GM23338 (cell line): ENCODE data around the gene TMEM204. TPM values are rescaled to one million over a fixed set of nuclear protein-coding genes. Genes with fewer than 3 reads are reported as not detected.
A peak's percentile ranks its signal among the peaks of the same experiment; 100 is the strongest.

Experiments used
- ATAC-seq: fragments of 200-7000 bp; cut with Tn5 transposase; 3 replicates; pipeline ENCODE4 v1.9.1; 2020
- DNase-seq: peaks from one replicate; pipeline ENCODE4 v3.0.0-alpha.2; 2015; ENCODE audit warnings: low spot score
- H2AFZ ChIP-seq: fragments of 200-600 bp; sonication (generic); 2 replicates; pipeline ENCODE4 v1.8.0; 2016; ENCODE audit warnings: antibody characterized with exemption, mild to moderate bottlenecking, moderate library complexity
- H3F3A ChIP-seq: fragments of 200-600 bp; sonication (generic); replicated peaks from 2 replicates; pipeline ENCODE4 v1.8.0; 2017; ENCODE audit warnings: antibody characterized with exemption, mixed run types, low read depth
- H3K27ac ChIP-seq: fragments of 200-600 bp; sonication (generic); 2 replicates; pipeline ENCODE4 v1.6.1; 2016; ENCODE audit warnings: low read depth
- H3K27me3 ChIP-seq: fragments of 200-600 bp; sonication (generic); 2 replicates; pipeline ENCODE4 v1.8.0; 2016; ENCODE audit warnings: mild to moderate bottlenecking, mixed run types, moderate library complexity; ENCODE audit not compliant: insufficient read depth
- H3K36me3 ChIP-seq: fragments of 200-600 bp; sonication (generic); 2 replicates; pipeline ENCODE4 v1.8.0; 2016; ENCODE audit warnings: mild to moderate bottlenecking; ENCODE audit not compliant: insufficient read depth
- H3K4me1 ChIP-seq: fragments of 200-600 bp; sonication (generic); 2 replicates; pipeline ENCODE4 v1.8.0; 2016; ENCODE audit warnings: mild to moderate bottlenecking, moderate library complexity; ENCODE audit not compliant: insufficient read depth
- H3K4me2 ChIP-seq: fragments of 200-600 bp; sonication (generic); 2 replicates; pipeline ENCODE4 v1.7.1; 2017; ENCODE audit warnings: mixed run types
- H3K4me3 ChIP-seq: fragments of 200-600 bp; sonication (generic); 2 replicates; pipeline ENCODE4 v1.6.1; 2016; ENCODE audit warnings: mixed run types
- H3K79me2 ChIP-seq: fragments of 200-600 bp; sonication (generic); replicated peaks from 2 replicates; pipeline ENCODE4 v1.8.0; 2017; ENCODE audit warnings: mild to moderate bottlenecking; ENCODE audit not compliant: insufficient read depth
- H3K9me2 ChIP-seq: fragments of 200-600 bp; sonication (generic); 2 replicates; pipeline ENCODE4 v1.8.0; 2017; ENCODE audit not compliant: insufficient read depth
- H4K20me1 ChIP-seq: fragments of 200-600 bp; sonication (generic); replicated peaks from 2 replicates; pipeline ENCODE4 v1.8.0; 2017; ENCODE audit warnings: mild to moderate bottlenecking; ENCODE audit not compliant: insufficient read depth
- H3K27ac Mint-ChIP-seq: 2 replicates; pipeline ENCODE4 v1.8.0; 2020; ENCODE audit warnings: inconsistent platforms, mild to moderate bottlenecking, moderate library complexity, mixed read lengths
- H3K27me3 Mint-ChIP-seq: 3 replicates; pipeline ENCODE4 v1.8.0; 2022; ENCODE audit warnings: low read depth, mild to moderate bottlenecking, moderate library complexity, mixed read lengths, inconsistent platforms; ENCODE audit not compliant: insufficient read depth, poor library complexity
- H3K36me3 Mint-ChIP-seq: 3 replicates; pipeline ENCODE4 v1.8.0; 2021; ENCODE audit warnings: low read depth, mild to moderate bottlenecking, inconsistent platforms, moderate library complexity, mixed read lengths
- H3K4me1 Mint-ChIP-seq: 3 replicates; pipeline ENCODE4 v1.8.0; 2020; ENCODE audit warnings: mild to moderate bottlenecking, inconsistent platforms, mixed read lengths
- H3K4me3 Mint-ChIP-seq: 3 replicates; pipeline ENCODE4 v1.8.0; 2021; ENCODE audit warnings: moderate library complexity, mild to moderate bottlenecking, inconsistent platforms, mixed read lengths
- H3K9me3 Mint-ChIP-seq: 3 replicates; pipeline ENCODE4 v1.8.0; 2020; ENCODE audit warnings: moderate library complexity, mild to moderate bottlenecking, inconsistent platforms, mixed read lengths
- CREB1 ChIP-seq: fragments of 250-450 bp; sonication (Bioruptor Pico); IDR thresholded peaks from 2 replicates; pipeline ENCODE4 v1.5.0; 2020; ENCODE audit warnings: low read depth, mild to moderate bottlenecking, moderate library complexity
- EZH2phosphoT487 ChIP-seq: fragments of 200-600 bp; sonication (generic); IDR thresholded peaks from one replicate; pipeline ENCODE4 v1.8.1; 2018; ENCODE audit warnings: antibody characterized with exemption; ENCODE audit not compliant: unreplicated experiment
- STAT1 ChIP-seq: IDR thresholded peaks from one replicate; pipeline ENCODE4 v1.6.1; 2016; ENCODE audit warnings: antibody characterized with exemption; ENCODE audit not compliant: unreplicated experiment
- ZNF331 ChIP-seq: fragments of 250-450 bp; sonication (Bioruptor Pico); IDR thresholded peaks from 2 replicates; pipeline ENCODE4 v1.5.0; 2020; ENCODE audit warnings: low read depth, mild to moderate bottlenecking, moderate library complexity
- polyA plus RNA-seq: library from polyadenylated mRNA; unstranded; fragments of >200 nt; fragmentation: Nextera tagmentation; extraction: Ambion mirVana; gene quantifications from 2 replicates; pipeline ENCODE4 v1.2.1, GENCODE V29; 2016
- total RNA-seq: library from RNA; depleted of rRNA; stranded (reverse); fragments of >200 nt; shearing (Covaris generic); gene quantifications from 2 replicates; pipeline ENCODE4 v1.2.3, GENCODE V29; 2014
- TF ChIP-seq, protein P1 (sequence below): fragments of 250-450 bp; sonication (Bioruptor Pico); IDR thresholded peaks from 2 replicates; pipeline ENCODE4 v1.5.0; 2020; ENCODE audit warnings: mild to moderate bottlenecking, moderate library complexity
- TF ChIP-seq, protein P2 (sequence below), 2 experiments: fragments of 200-600 bp in 1 of 2; sonication (generic) in 1 of 2; conservative IDR thresholded peaks; 2 replicates each; pipeline versions ENCODE4 v1.5.1 to v1.6.1; 2016 to 2017; ENCODE audit warnings: antibody characterized with exemption in 2 of 2, low read depth in 2 of 2, mild to moderate bottlenecking in 2 of 2, moderate library complexity in 1 of 2

Gene TMEM204
- total and polyA plus RNA-seq, 2 experiments from 2014 or later = 0.14 to 0.21 TPM

DNA sequence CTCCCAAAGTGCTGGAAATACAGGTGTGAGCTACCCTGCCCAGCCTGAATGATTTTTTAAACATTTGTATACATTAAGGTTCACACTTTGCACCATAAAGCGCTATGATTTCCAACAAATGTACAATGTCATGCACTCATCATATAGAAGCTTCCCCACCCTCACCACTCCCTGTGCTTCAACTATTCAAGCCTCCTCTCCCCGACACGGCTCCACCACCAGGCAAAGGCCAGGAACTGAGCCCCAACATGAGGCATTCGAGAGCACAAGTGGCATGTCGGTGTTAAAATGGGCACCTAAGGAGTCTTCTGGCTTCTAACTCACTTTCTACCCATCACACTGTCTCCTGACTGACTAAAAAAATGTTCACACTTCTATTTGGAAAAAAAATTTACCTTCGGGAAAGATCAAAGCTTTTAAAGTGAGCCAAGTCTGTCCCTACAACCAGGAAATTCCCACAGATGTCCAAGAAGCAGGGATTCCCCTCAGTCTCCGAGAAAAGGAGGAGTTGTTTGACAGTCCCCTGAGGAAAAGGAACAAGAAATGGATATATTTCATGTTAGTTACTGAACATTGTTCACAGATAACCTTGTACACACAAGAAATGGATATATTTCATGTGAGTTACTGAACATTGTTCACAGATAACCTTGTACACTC is 37.7 kb downstream of the TMEM204 start (continued):
- TF ChIP-seq, protein P1, sequence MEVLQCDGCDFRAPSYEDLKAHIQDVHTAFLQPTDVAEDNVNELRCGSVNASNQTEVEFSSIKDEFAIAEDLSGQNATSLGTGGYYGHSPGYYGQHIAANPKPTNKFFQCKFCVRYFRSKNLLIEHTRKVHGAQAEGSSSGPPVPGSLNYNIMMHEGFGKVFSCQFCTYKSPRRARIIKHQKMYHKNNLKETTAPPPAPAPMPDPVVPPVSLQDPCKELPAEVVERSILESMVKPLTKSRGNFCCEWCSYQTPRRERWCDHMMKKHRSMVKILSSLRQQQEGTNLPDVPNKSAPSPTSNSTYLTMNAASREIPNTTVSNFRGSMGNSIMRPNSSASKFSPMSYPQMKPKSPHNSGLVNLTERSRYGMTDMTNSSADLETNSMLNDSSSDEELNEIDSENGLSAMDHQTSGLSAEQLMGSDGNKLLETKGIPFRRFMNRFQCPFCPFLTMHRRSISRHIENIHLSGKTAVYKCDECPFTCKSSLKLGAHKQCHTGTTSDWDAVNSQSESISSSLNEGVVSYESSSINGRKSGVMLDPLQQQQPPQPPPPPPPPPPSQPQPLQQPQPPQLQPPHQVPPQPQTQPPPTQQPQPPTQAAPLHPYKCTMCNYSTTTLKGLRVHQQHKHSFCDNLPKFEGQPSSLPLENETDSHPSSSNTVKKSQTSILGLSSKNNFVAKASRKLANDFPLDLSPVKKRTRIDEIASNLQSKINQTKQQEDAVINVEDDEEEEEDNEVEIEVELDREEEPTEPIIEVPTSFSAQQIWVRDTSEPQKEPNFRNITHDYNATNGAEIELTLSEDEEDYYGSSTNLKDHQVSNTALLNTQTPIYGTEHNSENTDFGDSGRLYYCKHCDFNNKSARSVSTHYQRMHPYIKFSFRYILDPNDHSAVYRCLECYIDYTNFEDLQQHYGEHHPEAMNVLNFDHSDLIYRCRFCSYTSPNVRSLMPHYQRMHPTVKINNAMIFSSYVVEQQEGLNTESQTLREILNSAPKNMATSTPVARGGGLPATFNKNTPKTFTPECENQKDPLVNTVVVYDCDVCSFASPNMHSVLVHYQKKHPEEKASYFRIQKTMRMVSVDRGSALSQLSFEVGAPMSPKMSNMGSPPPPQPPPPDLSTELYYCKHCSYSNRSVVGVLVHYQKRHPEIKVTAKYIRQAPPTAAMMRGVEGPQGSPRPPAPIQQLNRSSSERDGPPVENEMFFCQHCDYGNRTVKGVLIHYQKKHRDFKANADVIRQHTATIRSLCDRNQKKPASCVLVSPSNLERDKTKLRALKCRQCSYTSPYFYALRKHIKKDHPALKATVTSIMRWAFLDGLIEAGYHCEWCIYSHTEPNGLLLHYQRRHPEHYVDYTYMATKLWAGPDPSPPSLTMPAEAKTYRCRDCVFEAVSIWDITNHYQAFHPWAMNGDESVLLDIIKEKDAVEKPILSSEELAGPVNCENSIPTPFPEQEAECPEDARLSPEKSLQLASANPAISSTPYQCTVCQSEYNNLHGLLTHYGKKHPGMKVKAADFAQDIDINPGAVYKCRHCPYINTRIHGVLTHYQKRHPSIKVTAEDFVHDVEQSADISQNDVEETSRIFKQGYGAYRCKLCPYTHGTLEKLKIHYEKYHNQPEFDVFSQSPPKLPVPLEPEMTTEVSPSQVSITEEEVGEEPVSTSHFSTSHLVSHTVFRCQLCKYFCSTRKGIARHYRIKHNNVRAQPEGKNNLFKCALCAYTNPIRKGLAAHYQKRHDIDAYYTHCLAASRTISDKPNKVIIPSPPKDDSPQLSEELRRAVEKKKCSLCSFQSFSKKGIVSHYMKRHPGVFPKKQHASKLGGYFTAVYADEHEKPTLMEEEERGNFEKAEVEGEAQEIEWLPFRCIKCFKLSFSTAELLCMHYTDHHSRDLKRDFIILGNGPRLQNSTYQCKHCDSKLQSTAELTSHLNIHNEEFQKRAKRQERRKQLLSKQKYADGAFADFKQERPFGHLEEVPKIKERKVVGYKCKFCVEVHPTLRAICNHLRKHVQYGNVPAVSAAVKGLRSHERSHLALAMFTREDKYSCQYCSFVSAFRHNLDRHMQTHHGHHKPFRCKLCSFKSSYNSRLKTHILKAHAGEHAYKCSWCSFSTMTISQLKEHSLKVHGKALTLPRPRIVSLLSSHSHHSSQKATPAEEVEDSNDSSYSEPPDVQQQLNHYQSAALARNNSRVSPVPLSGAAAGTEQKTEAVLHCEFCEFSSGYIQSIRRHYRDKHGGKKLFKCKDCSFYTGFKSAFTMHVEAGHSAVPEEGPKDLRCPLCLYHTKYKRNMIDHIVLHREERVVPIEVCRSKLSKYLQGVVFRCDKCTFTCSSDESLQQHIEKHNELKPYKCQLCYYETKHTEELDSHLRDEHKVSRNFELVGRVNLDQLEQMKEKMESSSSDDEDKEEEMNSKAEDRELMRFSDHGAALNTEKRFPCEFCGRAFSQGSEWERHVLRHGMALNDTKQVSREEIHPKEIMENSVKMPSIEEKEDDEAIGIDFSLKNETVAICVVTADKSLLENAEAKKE = no peak
- TF ChIP-seq EZH2phosphoT487 (no peak), ZNF331 (no peak)
- TF ChIP-seq, protein P2, sequence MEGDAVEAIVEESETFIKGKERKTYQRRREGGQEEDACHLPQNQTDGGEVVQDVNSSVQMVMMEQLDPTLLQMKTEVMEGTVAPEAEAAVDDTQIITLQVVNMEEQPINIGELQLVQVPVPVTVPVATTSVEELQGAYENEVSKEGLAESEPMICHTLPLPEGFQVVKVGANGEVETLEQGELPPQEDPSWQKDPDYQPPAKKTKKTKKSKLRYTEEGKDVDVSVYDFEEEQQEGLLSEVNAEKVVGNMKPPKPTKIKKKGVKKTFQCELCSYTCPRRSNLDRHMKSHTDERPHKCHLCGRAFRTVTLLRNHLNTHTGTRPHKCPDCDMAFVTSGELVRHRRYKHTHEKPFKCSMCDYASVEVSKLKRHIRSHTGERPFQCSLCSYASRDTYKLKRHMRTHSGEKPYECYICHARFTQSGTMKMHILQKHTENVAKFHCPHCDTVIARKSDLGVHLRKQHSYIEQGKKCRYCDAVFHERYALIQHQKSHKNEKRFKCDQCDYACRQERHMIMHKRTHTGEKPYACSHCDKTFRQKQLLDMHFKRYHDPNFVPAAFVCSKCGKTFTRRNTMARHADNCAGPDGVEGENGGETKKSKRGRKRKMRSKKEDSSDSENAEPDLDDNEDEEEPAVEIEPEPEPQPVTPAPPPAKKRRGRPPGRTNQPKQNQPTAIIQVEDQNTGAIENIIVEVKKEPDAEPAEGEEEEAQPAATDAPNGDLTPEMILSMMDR (conservative IDR thresholded peaks at IDR 0.05; ENCODE audit: low read depth in 2 of 2) = no peak; a peak in 1 of 4 replicates

DNA sequence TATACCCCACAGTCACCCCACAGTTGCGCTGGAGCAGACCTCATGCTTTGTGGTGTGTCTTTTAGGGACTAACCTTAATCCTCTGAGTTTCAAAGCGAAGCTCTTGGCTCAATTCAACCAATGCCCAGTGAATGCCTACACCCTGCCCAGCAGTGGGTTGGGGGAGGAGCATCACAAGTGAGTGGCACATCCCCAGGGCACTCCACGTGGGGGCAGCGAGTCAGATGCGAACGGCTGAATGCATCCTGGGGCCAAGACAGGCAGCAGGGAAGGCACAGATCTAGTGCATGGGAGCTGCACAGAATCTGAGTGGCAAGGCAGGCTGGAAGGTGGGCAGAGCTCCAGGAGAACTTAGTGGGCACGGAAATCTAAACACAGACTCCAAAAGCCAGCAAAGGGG is 39.2 kb downstream of the TMEM204 start:
- DNase-seq = no peak
- Histone ChIP-seq H4K20me1 (no peaks in the 10 kb centered on the region), H3K27me3 (no peaks in the 10 kb centered on the region), H2AFZ (no peak overlapping the region), H3K79me2 (no peaks in the 10 kb centered on the region), H3K9me2 (no peaks in the 10 kb centered on the region), H3F3A (no peaks in the 10 kb centered on the region), H3K36me3 (no peaks in the 10 kb centered on the region), H3K27ac (no peak overlapping the region), H3K4me1 (no peaks in the 10 kb centered on the region), H3K4me2 (no peak overlapping the region), H3K4me3 (no peak overlapping the region)
- no peak overlapping the region for H3K4me3 Mint-ChIP-seq
- peaks cover 4% of the 10 kb centered on the region; the same call in 1 of the 3 replicates for H3K9me3 Mint-ChIP-seq
- peak; percentile 52 for ATAC-seq
- peaks cover 23% of the 10 kb centered on the region for H3K36me3 Mint-ChIP-seq
- H3K27ac Mint-ChIP-seq = no peak overlapping the region
- H3K27me3 Mint-ChIP-seq = peaks cover 4% of the 10 kb centered on the region
- no peaks in the 10 kb centered on the region for H3K4me1 Mint-ChIP-seq
- TF ChIP-seq, protein P1 = no peak
- TF ChIP-seq CREB1 (no peak), STAT1 (no peak)
